WTC11 (cell line): ENCODE results near the gene PRPSAP2. TPM values are rescaled to one million over a fixed set of nuclear protein-coding genes. Genes with fewer than 3 reads are reported as not detected.

Source experiments
- ATAC-seq: fragments of 200-7000 bp; cut with Tn5 transposase; 2 replicates; pipeline ENCODE4 v1.10.0; 2021; ENCODE audit warnings: mild to moderate bottlenecking, moderate library complexity
- CTCF ChIA-PET: fragments of 300-600 bp; sonication (Branson Sonifier 250); formaldehyde crosslinking; loops from one replicate; lab custom pipeline; 2021; ENCODE audit warnings: antibody characterized with exemption; lab: Charles Lee
- POLR2A ChIA-PET: fragments of 350-600 bp; sonication (Branson Sonifier 250); formaldehyde crosslinking; loops from one replicate; lab custom pipeline; 2021; ENCODE audit warnings: antibody characterized with exemption; lab: Charles Lee
- DNase-seq: peaks from one replicate; pipeline ENCODE4 v3.0.0; 2021; ENCODE audit warnings: low spot score
- H3K27ac Mint-ChIP-seq: 2 replicates; pipeline ENCODE4 v1.8.0; 2021; ENCODE audit warnings: mixed read lengths
- H3K27me3 Mint-ChIP-seq: 2 replicates; pipeline ENCODE4 v1.8.0; 2021; ENCODE audit warnings: low read depth, mild to moderate bottlenecking, moderate library complexity, mixed read lengths
- H3K36me3 Mint-ChIP-seq: 2 replicates; pipeline ENCODE4 v1.8.0; 2021; ENCODE audit warnings: mixed read lengths
- H3K4me1 Mint-ChIP-seq: 2 replicates; pipeline ENCODE4 v1.8.0; 2022; ENCODE audit warnings: mixed read lengths
- H3K4me3 Mint-ChIP-seq: 2 replicates; pipeline ENCODE4 v1.8.0; 2021; ENCODE audit warnings: mild to moderate bottlenecking, moderate library complexity, mixed read lengths
- H3K9me3 Mint-ChIP-seq: 2 replicates; pipeline ENCODE4 v1.8.0; 2021; ENCODE audit warnings: mixed read lengths
- HMGA2 ChIP-seq: fragments of 250-450 bp; sonication (Bioruptor Pico); IDR thresholded peaks from 2 replicates; pipeline ENCODE4 v1.4.0; 2021; ENCODE audit warnings: mild to moderate bottlenecking, moderate library complexity
- JAZF1 ChIP-seq: fragments of 250-450 bp; sonication (Bioruptor Pico); IDR thresholded peaks from 2 replicates; pipeline ENCODE4 v1.9.0; 2021; ENCODE audit warnings: moderate library complexity, mild to moderate bottlenecking, inconsistent platforms
- JUN ChIP-seq: sonication (generic); formaldehyde crosslinking; IDR thresholded peaks from 2 replicates; pipeline ENCODE4 v1.8.0; 2023; ENCODE audit warnings: mild to moderate bottlenecking, missing genetic modification reagents
- KAT7 ChIP-seq: sonication (generic); formaldehyde crosslinking; IDR thresholded peaks from 2 replicates; pipeline ENCODE4 v1.8.1; 2023; ENCODE audit warnings: missing genetic modification reagents, mild to moderate bottlenecking, borderline replicate concordance
- NR1H2 ChIP-seq: sonication (generic); formaldehyde crosslinking; IDR thresholded peaks from 2 replicates; pipeline ENCODE4 v1.9.0; 2021; ENCODE audit warnings: mild to moderate bottlenecking, moderate library complexity, missing genetic modification reagents
- RELA ChIP-seq: sonication (generic); formaldehyde crosslinking; IDR thresholded peaks from 2 replicates; pipeline ENCODE4 v1.8.1; 2022; ENCODE audit warnings: missing genetic modification reagents, mild to moderate bottlenecking, borderline replicate concordance
- ZNF138 ChIP-seq: sonication (generic); formaldehyde crosslinking; conservative IDR thresholded peaks from 2 replicates; pipeline ENCODE4 v1.8.1; 2022; ENCODE audit warnings: mild to moderate bottlenecking, moderate library complexity, missing genetic modification reagents
- ZNF671 ChIP-seq: fragments of 250-450 bp; sonication (Bioruptor Pico); IDR thresholded peaks from 2 replicates; pipeline ENCODE4 v1.8.0; 2021; ENCODE audit warnings: mild to moderate bottlenecking
- total RNA-seq: library from RNA; stranded (reverse); gene quantifications from 3 replicates; pipeline ENCODE4 v1.2.3, GENCODE V29; 2021
- TF ChIP-seq, protein P1 (sequence below): sonication (generic); formaldehyde crosslinking; IDR thresholded peaks from 2 replicates; pipeline ENCODE4 v1.8.0; 2023; ENCODE audit warnings: missing genetic modification reagents, mild to moderate bottlenecking, borderline replicate concordance
- TF ChIP-seq, protein P2 (sequence below): sonication (generic); formaldehyde crosslinking; IDR thresholded peaks from 2 replicates; pipeline ENCODE4 v1.8.1; 2022; ENCODE audit warnings: mild to moderate bottlenecking, missing genetic modification reagents, moderate library complexity, borderline replicate concordance
- TF ChIP-seq, protein P3 (sequence below): sonication (generic); formaldehyde crosslinking; IDR thresholded peaks from 2 replicates; pipeline ENCODE4 v1.8.1; 2022; ENCODE audit warnings: mild to moderate bottlenecking, moderate library complexity, missing genetic modification reagents
- TF ChIP-seq, protein P4 (sequence below): fragments of 250-450 bp; sonication (Bioruptor Pico); IDR thresholded peaks from 2 replicates; pipeline ENCODE4 v1.8.0; 2021; ENCODE audit warnings: mild to moderate bottlenecking
- TF ChIP-seq, protein P5 (sequence below): sonication (generic); formaldehyde crosslinking; conservative IDR thresholded peaks from 2 replicates; pipeline ENCODE4 v1.8.1; 2023; ENCODE audit warnings: mild to moderate bottlenecking, low read depth, missing genetic modification reagents, moderate library complexity
- TF ChIP-seq, protein P6 (sequence below): fragments of 250-450 bp; sonication (Bioruptor Pico); IDR thresholded peaks from 2 replicates; pipeline ENCODE4 v1.9.0; 2021; ENCODE audit warnings: moderate library complexity, mild to moderate bottlenecking, inconsistent platforms, borderline replicate concordance
- TF ChIP-seq, protein P7 (sequence below): sonication (generic); formaldehyde crosslinking; IDR thresholded peaks from 2 replicates; pipeline ENCODE4 v1.8.1; 2023; ENCODE audit warnings: mild to moderate bottlenecking, missing genetic modification reagents

PRPSAP2 gene
- total RNA-seq, 1 experiment from 2014 or later, result 50.9 TPM

DNA sequence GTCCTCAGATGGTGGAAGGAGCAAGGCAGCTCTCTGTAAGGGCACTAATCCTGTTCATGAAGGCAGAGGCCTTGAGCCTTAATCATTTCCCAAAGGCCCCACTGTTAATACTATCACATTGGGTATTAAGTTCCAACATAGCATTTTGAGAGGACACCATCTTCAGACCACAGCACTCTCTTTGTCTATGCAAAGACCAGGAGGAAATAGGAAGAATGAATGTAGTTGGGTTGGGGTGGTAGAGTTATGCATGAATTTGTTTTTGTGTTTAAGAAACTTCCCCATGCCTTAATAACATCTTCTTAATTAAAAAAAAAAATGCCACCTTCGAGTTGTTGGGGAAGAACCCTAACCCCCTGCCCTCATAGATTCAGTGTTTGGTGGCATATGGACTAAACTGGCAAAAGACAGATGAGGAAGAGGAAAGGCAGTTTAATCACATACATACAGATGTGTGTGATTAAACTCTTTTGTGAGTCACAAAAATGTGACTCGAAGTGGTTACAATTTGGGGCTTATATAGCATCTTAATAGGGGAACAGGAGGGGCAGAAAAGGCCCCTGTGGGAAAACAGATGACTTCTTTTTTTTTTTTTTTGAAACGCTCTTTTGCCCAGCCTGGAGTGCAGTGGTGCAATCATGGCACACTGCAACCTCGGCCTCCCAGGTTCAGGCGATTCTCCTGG, 59.0 kb downstream of the PRPSAP2 start (continued):
- TF ChIP-seq, protein P1, sequence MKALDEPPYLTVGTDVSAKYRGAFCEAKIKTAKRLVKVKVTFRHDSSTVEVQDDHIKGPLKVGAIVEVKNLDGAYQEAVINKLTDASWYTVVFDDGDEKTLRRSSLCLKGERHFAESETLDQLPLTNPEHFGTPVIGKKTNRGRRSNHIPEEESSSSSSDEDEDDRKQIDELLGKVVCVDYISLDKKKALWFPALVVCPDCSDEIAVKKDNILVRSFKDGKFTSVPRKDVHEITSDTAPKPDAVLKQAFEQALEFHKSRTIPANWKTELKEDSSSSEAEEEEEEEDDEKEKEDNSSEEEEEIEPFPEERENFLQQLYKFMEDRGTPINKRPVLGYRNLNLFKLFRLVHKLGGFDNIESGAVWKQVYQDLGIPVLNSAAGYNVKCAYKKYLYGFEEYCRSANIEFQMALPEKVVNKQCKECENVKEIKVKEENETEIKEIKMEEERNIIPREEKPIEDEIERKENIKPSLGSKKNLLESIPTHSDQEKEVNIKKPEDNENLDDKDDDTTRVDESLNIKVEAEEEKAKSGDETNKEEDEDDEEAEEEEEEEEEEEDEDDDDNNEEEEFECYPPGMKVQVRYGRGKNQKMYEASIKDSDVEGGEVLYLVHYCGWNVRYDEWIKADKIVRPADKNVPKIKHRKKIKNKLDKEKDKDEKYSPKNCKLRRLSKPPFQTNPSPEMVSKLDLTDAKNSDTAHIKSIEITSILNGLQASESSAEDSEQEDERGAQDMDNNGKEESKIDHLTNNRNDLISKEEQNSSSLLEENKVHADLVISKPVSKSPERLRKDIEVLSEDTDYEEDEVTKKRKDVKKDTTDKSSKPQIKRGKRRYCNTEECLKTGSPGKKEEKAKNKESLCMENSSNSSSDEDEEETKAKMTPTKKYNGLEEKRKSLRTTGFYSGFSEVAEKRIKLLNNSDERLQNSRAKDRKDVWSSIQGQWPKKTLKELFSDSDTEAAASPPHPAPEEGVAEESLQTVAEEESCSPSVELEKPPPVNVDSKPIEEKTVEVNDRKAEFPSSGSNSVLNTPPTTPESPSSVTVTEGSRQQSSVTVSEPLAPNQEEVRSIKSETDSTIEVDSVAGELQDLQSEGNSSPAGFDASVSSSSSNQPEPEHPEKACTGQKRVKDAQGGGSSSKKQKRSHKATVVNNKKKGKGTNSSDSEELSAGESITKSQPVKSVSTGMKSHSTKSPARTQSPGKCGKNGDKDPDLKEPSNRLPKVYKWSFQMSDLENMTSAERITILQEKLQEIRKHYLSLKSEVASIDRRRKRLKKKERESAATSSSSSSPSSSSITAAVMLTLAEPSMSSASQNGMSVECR, result no peak
- TF ChIP-seq JAZF1 (CRISPR knock-in tag) (no peak), ZNF671 (CRISPR knock-in tag) (no peak)
- TF ChIP-seq, protein P2, sequence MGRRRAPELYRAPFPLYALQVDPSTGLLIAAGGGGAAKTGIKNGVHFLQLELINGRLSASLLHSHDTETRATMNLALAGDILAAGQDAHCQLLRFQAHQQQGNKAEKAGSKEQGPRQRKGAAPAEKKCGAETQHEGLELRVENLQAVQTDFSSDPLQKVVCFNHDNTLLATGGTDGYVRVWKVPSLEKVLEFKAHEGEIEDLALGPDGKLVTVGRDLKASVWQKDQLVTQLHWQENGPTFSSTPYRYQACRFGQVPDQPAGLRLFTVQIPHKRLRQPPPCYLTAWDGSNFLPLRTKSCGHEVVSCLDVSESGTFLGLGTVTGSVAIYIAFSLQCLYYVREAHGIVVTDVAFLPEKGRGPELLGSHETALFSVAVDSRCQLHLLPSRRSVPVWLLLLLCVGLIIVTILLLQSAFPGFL (CRISPR knock-in tag), result no peak
- TF ChIP-seq, protein P3, sequence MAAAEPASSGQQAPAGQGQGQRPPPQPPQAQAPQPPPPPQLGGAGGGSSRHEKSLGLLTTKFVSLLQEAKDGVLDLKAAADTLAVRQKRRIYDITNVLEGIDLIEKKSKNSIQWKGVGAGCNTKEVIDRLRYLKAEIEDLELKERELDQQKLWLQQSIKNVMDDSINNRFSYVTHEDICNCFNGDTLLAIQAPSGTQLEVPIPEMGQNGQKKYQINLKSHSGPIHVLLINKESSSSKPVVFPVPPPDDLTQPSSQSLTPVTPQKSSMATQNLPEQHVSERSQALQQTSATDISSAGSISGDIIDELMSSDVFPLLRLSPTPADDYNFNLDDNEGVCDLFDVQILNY (CRISPR knock-in tag), result no peak

DNA sequence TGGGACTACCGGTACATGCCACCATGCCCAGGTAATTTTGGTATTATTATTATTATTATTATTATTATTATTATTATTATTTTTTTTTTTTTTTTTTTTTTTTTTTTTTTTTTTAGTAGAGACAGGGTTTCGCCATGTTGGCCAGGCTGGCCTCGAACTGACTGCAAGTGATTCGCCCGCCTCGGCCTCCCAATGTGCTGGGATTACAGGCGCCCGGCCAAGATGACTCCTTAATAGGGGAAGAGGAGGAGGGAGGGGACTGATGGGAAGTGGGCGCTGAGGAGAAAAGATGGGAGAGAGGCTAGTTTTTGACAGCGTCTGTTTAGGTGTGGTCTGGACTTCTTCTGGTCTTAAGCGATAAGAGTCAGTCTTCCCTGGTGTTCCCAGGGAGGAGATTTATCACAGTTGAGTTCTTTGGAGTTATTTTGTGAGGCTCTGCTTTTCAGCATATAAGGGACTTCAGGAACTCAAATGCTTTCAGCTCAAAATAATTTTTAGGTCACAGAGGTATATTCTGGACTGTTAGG, 59.6 kb downstream of the PRPSAP2 start:
- DNase-seq (no peak), ATAC-seq (no peak)
- peak; percentile 20; the same call in 1 of the 2 replicates for TF ChIP-seq HMGA2
- TF ChIP-seq, protein P4, sequence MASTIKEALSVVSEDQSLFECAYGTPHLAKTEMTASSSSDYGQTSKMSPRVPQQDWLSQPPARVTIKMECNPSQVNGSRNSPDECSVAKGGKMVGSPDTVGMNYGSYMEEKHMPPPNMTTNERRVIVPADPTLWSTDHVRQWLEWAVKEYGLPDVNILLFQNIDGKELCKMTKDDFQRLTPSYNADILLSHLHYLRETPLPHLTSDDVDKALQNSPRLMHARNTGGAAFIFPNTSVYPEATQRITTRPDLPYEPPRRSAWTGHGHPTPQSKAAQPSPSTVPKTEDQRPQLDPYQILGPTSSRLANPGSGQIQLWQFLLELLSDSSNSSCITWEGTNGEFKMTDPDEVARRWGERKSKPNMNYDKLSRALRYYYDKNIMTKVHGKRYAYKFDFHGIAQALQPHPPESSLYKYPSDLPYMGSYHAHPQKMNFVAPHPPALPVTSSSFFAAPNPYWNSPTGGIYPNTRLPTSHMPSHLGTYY (CRISPR knock-in tag), result no peak
- Mint-ChIP-seq H3K4me1 (no peaks in the 10 kb centered on the region), H3K27me3 (no peaks in the 10 kb centered on the region), H3K36me3 (peaks cover 45% of the 10 kb centered on the region), H3K27ac (no peak overlapping the region), H3K4me3 (no peak overlapping the region), H3K9me3 (no peaks in the 10 kb centered on the region)
- ChIA-PET POLR2A (no interaction called here), CTCF (interaction anchor here (1.3 kb wide), 1 partner anchor 43 kb away, joined by 3 read pairs; no protein-coding TSS in a partner anchor)

DNA sequence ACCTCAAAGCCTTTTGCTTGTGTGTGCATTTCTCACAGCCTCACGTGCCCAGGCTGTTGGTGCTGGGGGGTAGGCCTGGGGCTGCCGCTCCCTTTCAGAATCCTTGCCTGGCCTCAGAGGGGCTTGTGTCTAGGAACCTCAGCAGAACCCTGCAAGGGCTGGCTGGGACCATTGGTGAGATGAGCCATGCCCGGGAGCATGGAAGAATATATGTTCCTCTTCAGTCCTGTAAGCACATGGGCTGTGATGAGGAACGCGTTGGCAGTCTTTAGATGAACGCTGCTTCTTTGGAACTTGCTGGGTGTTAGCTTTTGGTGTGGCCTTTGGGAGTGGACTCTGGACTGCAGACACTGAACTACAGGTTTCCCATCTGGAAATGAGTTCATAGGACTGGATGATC, 62.0 kb downstream of the PRPSAP2 start:
- ATAC-seq, result no peak
- TF ChIP-seq KAT7 (CRISPR knock-in tag) (no peak), JUN (no peak), ZNF138 (no peak), RELA (CRISPR knock-in tag) (no peak), NR1H2 (no peak)
- TF ChIP-seq, protein P5, sequence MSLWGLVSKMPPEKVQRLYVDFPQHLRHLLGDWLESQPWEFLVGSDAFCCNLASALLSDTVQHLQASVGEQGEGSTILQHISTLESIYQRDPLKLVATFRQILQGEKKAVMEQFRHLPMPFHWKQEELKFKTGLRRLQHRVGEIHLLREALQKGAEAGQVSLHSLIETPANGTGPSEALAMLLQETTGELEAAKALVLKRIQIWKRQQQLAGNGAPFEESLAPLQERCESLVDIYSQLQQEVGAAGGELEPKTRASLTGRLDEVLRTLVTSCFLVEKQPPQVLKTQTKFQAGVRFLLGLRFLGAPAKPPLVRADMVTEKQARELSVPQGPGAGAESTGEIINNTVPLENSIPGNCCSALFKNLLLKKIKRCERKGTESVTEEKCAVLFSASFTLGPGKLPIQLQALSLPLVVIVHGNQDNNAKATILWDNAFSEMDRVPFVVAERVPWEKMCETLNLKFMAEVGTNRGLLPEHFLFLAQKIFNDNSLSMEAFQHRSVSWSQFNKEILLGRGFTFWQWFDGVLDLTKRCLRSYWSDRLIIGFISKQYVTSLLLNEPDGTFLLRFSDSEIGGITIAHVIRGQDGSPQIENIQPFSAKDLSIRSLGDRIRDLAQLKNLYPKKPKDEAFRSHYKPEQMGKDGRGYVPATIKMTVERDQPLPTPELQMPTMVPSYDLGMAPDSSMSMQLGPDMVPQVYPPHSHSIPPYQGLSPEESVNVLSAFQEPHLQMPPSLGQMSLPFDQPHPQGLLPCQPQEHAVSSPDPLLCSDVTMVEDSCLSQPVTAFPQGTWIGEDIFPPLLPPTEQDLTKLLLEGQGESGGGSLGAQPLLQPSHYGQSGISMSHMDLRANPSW, result no peak
- TF ChIP-seq, protein P6, sequence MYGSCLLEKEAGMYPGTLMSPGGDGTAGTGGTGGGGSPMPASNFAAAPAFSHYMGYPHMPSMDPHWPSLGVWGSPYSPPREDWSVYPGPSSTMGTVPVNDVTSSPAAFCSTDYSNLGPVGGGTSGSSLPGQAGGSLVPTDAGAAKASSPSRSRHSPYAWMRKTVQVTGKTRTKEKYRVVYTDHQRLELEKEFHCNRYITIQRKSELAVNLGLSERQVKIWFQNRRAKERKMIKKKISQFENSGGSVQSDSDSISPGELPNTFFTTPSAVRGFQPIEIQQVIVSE (CRISPR knock-in tag), result no peak
- TF ChIP-seq, protein P7, sequence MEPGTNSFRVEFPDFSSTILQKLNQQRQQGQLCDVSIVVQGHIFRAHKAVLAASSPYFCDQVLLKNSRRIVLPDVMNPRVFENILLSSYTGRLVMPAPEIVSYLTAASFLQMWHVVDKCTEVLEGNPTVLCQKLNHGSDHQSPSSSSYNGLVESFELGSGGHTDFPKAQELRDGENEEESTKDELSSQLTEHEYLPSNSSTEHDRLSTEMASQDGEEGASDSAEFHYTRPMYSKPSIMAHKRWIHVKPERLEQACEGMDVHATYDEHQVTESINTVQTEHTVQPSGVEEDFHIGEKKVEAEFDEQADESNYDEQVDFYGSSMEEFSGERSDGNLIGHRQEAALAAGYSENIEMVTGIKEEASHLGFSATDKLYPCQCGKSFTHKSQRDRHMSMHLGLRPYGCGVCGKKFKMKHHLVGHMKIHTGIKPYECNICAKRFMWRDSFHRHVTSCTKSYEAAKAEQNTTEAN (CRISPR knock-in tag), result no peak
- TF ChIP-seq, all 79 proteins: peak for 0

More for the DNA sequence above, 62.0 kb downstream of the PRPSAP2 start:
- DNase-seq, result no peak
- CTCF ChIA-PET, result no interaction called here
- H3K36me3 Mint-ChIP-seq, result peaks cover 42% of the 10 kb centered on the region
- no peaks in the 10 kb centered on the region for H3K27me3 Mint-ChIP-seq
- no peaks in the 10 kb centered on the region for H3K9me3 Mint-ChIP-seq
- POLR2A ChIA-PET, result no interaction called here
- H3K4me3 Mint-ChIP-seq, result no peak overlapping the region
- H3K27ac Mint-ChIP-seq, result 0 out of 2 replicates have a peak overlapping the region, but pooled peaks have one; percentile 22
- peaks cover 4% of the 10 kb centered on the region for H3K4me1 Mint-ChIP-seq
